ELF-1 (cell line): Measurements from ENCODE around the gene TK2.
A peak's percentile ranks its signal among the peaks of the same experiment; 100 is the strongest.
"Not testable (repeated sequence)": the region's sequence is repeated elsewhere in the genome, so short reads cannot be mapped to it uniquely, and the experiment has no call there.

Experiments used
- DNase-seq: peaks from one replicate; pipeline ENCODE4 v3.0.0-alpha.2; 2016; ENCODE audit warnings: low read depth, low spot score

TK2 gene

DNA sequence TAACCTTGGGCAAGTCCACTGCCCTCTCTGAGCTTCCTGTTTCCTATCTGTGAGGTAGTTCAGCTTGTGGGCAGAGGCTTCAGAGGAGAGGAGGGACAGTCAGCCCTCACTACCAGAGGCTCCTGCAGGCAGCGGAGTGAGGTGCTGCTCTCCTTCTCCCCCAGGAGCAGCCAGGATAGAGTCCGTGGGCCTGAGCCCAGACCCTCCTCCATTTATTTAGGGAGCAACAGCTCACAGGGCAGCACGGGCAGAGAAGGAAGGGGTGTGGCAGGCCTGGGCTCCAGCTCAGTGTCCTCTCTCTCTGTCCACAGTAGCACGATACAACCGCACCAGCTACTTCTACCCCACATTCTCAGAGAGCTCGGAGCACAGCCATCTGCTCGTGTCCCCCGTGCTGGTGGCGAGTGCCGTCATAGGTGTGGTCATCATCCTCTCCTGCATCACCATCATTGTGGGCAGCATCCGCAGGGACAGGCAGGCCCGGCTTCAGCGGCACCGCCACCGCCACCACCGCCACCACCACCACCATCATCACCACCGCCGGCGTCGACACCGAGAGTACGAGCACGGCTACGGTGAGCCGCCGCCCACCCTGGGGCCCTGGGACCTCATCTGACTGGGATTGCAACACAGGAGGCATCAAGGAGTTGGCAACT is 80.5 kb downstream of the TK2 start:
- no peak for DNase-seq

DNA sequence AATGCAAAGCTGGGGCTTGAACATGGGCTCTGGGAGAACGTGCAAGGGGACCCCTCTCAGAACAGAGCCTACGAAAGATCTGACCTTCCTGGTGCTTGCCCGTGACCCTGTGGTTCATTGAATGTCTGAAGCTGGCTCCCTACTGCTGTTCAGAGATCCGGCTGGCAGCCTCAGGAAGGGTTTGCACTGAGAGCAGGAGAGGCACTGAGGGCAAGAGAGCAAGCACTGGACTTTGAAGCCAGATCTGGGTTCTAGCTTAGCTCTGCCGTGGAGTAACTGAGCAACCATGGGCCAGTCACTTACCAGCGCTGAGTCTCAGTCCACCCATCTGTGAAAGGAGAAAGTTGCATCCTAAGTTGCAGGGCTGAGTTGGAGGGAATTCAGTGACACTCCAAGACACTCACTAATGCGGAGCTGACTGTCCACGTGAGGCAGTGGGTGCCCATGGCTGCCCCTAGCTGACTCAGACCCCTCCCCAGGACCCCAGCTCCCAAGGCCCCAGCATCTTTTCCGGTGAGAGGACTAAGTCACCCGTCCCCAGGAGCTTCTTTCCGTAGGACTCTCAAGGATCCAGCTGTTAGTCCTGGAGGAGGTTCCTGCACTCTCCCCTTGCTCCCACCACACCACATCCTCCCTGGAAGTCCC is 81.5 kb downstream of the TK2 start:
- DNase-seq: no peak

DNA sequence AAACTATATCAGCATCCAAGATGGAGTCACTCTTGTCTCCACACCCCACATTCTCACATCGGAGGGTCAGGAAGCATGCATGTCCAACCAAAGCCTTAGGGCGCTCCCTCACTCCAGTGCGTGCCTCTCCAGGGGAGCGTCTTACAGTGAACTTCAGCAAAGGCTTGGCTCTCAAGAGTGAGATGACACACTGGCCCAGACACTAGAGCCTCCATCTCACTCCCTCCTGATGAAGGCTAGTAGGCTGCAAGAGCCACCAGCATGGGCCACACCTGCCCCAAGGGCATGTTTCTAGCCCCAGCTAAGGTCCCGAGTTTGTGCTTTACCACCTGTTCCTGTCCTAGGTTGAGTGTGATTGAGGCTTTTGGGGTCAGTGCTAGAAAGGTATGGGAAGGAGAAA is 82.3 kb downstream of the TK2 start:
- DNase-seq: no peak

DNA sequence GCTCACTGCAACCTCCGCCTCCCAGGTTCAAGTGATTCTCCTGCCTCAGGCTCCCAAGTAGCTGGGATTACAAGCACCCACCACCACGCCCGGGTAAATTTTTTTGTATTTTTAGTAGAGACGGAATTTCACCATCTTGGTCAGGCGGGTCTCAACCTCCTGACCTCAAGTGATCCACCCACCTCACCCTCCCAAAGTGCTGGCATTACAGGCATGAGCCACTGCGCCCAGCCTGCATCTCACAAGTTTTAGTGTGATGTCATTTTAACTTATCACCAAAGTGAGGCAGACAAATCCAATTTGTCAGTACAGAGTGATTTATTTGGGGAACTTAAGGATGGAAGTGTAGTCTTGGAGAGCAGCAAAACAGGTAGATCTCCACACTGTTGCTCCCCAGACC is 83.3 kb downstream of the TK2 start:
- not testable (repeated sequence) for DNase-seq

DNA sequence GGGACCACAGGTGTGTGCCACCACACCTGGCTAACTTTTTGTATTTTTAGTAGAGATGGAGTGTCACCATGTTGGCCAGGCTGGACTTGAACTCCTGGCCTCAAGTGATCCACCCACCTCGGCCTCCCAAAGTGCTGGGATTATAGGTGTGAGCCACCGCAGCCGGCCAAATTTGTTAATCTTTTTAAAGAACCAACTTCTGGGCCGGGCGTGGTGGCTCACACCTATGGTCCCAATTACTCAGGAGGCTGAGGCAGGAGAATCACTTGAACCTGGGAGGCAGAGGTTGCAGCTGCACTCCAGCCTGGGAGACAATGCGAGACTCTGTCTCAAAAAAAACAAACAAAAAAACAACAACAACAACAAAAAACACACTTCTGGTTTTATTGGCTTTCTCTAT is 84.0 kb downstream of the TK2 start:
- DNase-seq: not testable (repeated sequence)

DNA sequence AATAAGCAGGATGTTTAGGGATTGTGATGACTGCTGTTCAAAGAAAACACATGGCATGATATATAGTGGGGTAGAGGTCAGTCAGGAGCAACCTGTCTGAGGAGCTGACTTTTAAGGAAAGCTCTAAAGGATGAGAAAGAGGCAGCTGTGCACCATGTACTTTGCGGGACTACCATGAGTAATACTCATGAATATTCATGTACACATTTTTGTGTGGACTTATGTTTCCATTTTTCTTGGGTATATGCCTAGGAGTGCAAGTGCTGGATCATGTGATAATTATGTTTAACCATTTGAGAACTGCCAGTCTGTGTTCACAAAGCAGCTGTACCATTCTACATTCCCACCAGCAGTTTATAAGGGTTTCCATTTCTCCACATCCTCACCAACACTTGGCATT is 87.0 kb downstream of the TK2 start:
- no peak for DNase-seq

DNA sequence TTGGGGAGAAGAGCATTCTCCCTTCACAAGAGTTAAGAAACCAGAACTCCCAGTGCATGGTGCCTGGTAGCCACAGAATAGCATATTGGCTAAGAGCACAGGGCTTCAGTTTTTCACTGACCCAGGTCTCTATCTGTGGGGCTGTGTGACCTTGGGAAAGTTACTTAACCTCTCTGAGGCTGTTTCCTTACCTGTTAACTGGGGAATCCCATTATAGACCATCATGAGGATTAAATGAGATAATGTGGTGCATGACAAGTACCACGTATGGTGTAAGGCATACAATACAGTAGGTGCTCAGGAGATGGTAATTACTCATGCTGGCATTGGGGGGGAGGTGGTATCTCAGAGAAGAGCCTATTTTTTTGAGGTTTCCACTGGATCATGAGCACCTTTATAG is 89.2 kb downstream of the TK2 start:
- DNase-seq: no peak

DNA sequence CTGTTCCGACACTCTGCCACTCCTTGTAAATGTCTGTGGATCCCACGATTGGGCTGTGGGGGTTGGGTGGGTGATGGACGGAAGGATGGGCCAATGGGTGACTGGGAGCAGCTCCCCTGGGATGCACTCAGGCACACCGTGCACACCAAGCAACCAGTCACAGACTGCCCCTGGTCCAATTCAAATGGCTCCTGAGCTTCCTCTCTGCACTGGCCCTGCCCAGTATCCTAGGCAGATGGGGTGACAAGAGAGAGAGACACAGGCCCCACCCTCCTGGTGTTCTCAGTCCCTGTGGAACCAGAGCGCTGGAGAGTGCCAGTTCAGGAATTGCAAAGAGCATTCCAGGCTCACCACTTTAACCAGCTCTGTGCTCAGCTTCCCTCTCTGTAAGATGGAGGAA is 90.0 kb downstream of the TK2 start:
- DNase-seq: peak; percentile 49

DNA sequence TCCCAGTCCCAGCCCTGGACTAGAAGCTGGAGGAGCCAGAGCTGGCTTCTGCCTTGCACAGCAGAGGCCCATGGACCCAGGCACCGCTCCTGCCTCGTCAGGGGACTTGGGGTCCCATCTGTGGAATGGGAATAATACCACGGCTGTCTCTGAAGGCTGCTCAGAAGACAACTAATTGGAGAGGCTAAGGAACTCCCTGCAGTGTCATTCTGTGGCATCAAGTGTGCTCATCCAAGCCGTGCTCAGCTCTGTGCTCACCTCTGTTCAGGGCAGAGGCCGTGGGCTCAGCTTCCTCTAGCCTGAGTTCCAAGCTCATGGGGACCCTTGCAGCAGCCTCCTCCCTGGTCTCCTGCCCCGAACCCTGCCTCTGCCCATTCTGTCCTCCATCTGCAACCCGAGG is 91.1 kb downstream of the TK2 start:
- DNase-seq: no peak

DNA sequence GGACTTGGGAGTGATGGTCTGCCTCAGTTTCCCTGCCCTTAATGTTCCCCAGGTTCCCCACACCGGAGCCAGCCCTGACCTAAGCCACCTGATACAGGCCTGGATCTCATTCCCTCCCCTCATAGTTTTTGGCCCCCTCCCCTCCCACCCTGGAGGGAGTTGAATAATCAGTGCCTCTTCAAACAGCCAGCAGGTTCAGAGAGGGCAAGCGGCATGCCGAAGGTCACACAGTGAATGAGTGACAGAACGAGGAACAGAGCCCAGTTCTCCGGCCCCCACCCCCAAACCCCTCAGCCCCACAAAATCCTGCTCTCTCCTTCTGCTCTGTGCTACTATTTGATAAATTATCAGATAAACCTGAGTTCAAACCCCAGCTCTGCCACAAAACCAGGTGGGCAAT is 91.6 kb downstream of the TK2 start:
- no peak for DNase-seq
